ENCODE data around the gene MARF1.

DNA sequence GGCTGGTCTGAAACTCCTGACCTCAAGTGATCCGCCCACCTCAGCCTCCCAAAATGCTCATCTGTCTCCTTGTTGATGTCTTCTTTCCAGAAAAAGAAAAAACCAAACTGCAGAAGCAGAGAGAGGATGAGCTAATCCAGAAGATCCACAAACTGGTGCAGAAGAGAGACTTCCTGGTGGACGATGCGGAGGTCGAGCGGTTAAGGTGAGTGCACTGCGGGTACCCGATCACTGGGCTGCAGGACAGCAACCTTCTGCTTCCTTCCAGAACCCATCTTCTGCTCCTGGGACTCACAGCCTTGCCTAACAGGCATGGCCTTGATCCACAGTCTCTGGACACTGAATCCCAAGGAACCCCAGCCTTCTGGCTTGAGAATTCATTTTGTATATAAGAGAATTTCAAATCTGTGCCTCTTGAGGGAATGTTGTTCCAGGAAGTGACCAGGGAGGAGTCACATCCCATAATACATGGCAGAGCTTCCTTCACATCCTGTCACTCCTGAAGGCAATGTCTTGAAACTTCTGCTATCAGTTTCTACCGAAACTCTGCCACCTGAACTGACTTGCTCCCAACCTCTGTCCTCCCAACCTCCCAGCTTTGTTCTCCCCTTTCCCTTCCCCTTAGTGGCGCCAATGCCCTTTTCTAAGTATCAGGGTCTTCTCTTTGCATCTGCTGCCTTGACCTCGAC, 61.7 kb downstream of the MARF1 start:
- TF ChIP-seq POLR2A (IDR thresholded peaks at IDR 0.05; ENCODE audit: low read length) (no peak), GATA1 (IDR thresholded peaks at IDR 0.05; ENCODE audit: low read depth, low read length) (no peak)
